Activated CD8-positive, alpha-beta T cell treated with anti-CD3 and anti-CD28 coated beads, Interleukin-2, amount 10 ng/mL, durations not matched to agents 7 days and 5 days (primary cell): ENCODE measurements around the gene SRP14. TPM values are rescaled to one million over a fixed set of nuclear protein-coding genes. Genes with fewer than 3 reads are reported as not detected.
A peak's percentile ranks its signal among the peaks of the same experiment; 100 is the strongest.

Experiments
- ATAC-seq: fragments of 150-1000 bp; cut with Tn5 transposase; one replicate; pipeline ENCODE4 v1.10.0; 2021; ENCODE audit warnings: moderate library complexity
- CTCF ChIA-PET: fragments of 350-600 bp; sonication (Branson Sonifier 250); formaldehyde crosslinking; loops from one replicate; lab custom pipeline; 2021; ENCODE audit warnings: antibody characterized with exemption; lab: Charles Lee
- POLR2A ChIA-PET: fragments of 350-600 bp; sonication (Branson Sonifier 250); formaldehyde crosslinking; loops from one replicate; lab custom pipeline; 2021; ENCODE audit warnings: antibody characterized with exemption; lab: Charles Lee
- DNase-seq: peaks from one replicate; pipeline ENCODE4 v3.0.0-alpha.2; 2020
- H3K27ac Mint-ChIP-seq: one replicate; pipeline ENCODE4 v1.8.0; 2021; ENCODE audit warnings: mild to moderate bottlenecking, mixed read lengths
- H3K27me3 Mint-ChIP-seq: one replicate; pipeline ENCODE4 v1.8.0; 2021; ENCODE audit warnings: low read depth, mixed read lengths
- H3K36me3 Mint-ChIP-seq: one replicate; pipeline ENCODE4 v1.8.0; 2021; ENCODE audit warnings: low read depth, mixed read lengths
- H3K4me1 Mint-ChIP-seq: one replicate; pipeline ENCODE4 v1.8.0; 2021; ENCODE audit warnings: low read depth, mixed read lengths
- H3K4me3 Mint-ChIP-seq: one replicate; pipeline ENCODE4 v1.8.0; 2021; ENCODE audit warnings: mild to moderate bottlenecking, mixed read lengths
- H3K9me3 Mint-ChIP-seq: one replicate; pipeline ENCODE4 v1.8.0; 2022; ENCODE audit warnings: mixed read lengths; ENCODE audit not compliant: insufficient read depth
- total RNA-seq, 2 experiments: library from RNA; stranded (reverse); gene quantifications; one replicate each; pipeline ENCODE4 v1.2.3, GENCODE V29; 2021

SRP14 gene
- total RNA-seq, 2 experiments from 2014 or later: 178 to 182 TPM

GRCh38 chr15:40048211-40048792, 9.3 kb upstream of the SRP14 start:
- ChIA-PET POLR2A (interaction anchor here (0.7 to 2.9 kb wide), 8 partner anchors 8 to 113 kb away, joined by 3 to 24 read pairs (median 4); partner anchors contain the start of genes BMF and BUB1B), CTCF (interaction anchor here (1.1 to 8.5 kb wide), 13 partner anchors 9 to 272 kb away, joined by 3 to 366 read pairs (median 6); partner anchors contain the start of genes BMF, BUB1B and SRP14)
- H3K4me1 Mint-ChIP-seq: peaks cover 83% of the 10 kb centered on the region
- no peaks in the 10 kb centered on the region for H3K9me3 Mint-ChIP-seq
- H3K27ac Mint-ChIP-seq: peak overlapping the region; percentile 93
- DNase-seq (peak; percentile 49), ATAC-seq (no peak)
- H3K36me3 Mint-ChIP-seq: peaks cover 18% of the 10 kb centered on the region
- H3K27me3 Mint-ChIP-seq: no peaks in the 10 kb centered on the region
- peak overlapping the region; percentile 9 for H3K4me3 Mint-ChIP-seq

GRCh38 chr15:40047415-40048210, 8.6 kb upstream of the SRP14 start:
- peaks cover 76% of the 10 kb centered on the region for H3K4me1 Mint-ChIP-seq
- H3K36me3 Mint-ChIP-seq: peaks cover 18% of the 10 kb centered on the region
- ChIA-PET CTCF (interaction anchor here (0.6 to 8.5 kb wide), 19 partner anchors 9 to 273 kb away, joined by 3 to 366 read pairs (median 5); partner anchors contain the start of genes BMF, BUB1B and SRP14), POLR2A (interaction anchor here (0.7 to 2.9 kb wide), 9 partner anchors 8 to 114 kb away, joined by 3 to 24 read pairs (median 4); partner anchors contain the start of genes BMF, BUB1B and SRP14)
- H3K9me3 Mint-ChIP-seq: no peaks in the 10 kb centered on the region
- DNase-seq (peak; percentile 74), ATAC-seq (peak; percentile 61)
- H3K4me3 Mint-ChIP-seq: peak overlapping the region; percentile 12
- peak overlapping the region; percentile 93 for H3K27ac Mint-ChIP-seq
- H3K27me3 Mint-ChIP-seq: no peaks in the 10 kb centered on the region

- Mint-ChIP-seq H3K4me3 (no peak overlapping the region), H3K27me3 (no peaks in the 10 kb centered on the region), H3K27ac (no peak overlapping the region), H3K4me1 (peaks cover 69% of the 10 kb centered on the region), H3K36me3 (peaks cover 18% of the 10 kb centered on the region), H3K9me3 (no peaks in the 10 kb centered on the region)
- ATAC-seq (no peak), DNase-seq (no peak)
- CTCF ChIA-PET: interaction anchor here (0.6 to 8.5 kb wide), 16 partner anchors 8 to 274 kb away, joined by 3 to 366 read pairs (median 6); partner anchors contain the start of genes BMF, BUB1B and SRP14
- POLR2A ChIA-PET: interaction anchor here (0.7 to 2.9 kb wide), 8 partner anchors 8 to 115 kb away, joined by 3 to 24 read pairs (median 4); partner anchors contain the start of genes BMF, BUB1B and SRP14
These were observed 7.9 kb upstream of the SRP14 start for GRCh38 chr15:40046721-40047414.

- POLR2A ChIA-PET: interaction anchor here (1.0 to 1.5 kb wide), 2 partner anchors 61 to 116 kb away, joined by 4 to 9 read pairs; partner anchors contain the start of gene BUB1B
- peaks cover 72% of the 10 kb centered on the region for H3K4me1 Mint-ChIP-seq
These were observed 6.7 kb upstream of the SRP14 start for GRCh38 chr15:40045572-40046217.

GRCh38 chr15:40044717-40045571, 6.0 kb upstream of the SRP14 start:
- CTCF ChIA-PET: interaction anchor here (0.6 to 8.5 kb wide), 56 partner anchors 9 to 359 kb away, joined by 3 to 366 read pairs (median 4); partner anchors contain the start of genes BMF, BUB1B, EIF2AK4 and PAK6
- POLR2A ChIA-PET: interaction anchor here (1.5 kb wide), 1 partner anchor 62 kb away, joined by 9 read pairs; no protein-coding TSS in a partner anchor
- peak; percentile 88 for DNase-seq
- Mint-ChIP-seq H3K9me3 (no peaks in the 10 kb centered on the region), H3K27ac (peak overlapping the region; percentile 53), H3K4me1 (peaks cover 76% of the 10 kb centered on the region), H3K27me3 (no peaks in the 10 kb centered on the region), H3K36me3 (peaks cover 18% of the 10 kb centered on the region), H3K4me3 (peak overlapping the region; percentile 9)
- peak; percentile 92 for ATAC-seq

More at GRCh38 chr15:40045572-40046217, 6.7 kb upstream of the SRP14 start:
- peaks cover 20% of the 10 kb centered on the region for H3K36me3 Mint-ChIP-seq
- H3K4me3 Mint-ChIP-seq: no peak overlapping the region
- H3K9me3 Mint-ChIP-seq: no peaks in the 10 kb centered on the region
- CTCF ChIA-PET: interaction anchor here (0.6 to 8.5 kb wide), 52 partner anchors 8 to 360 kb away, joined by 3 to 366 read pairs (median 4); partner anchors contain the start of genes BMF, BUB1B, EIF2AK4 and PAK6
- no peak for DNase-seq
- peak overlapping the region; percentile 53 for H3K27ac Mint-ChIP-seq
- H3K27me3 Mint-ChIP-seq: no peaks in the 10 kb centered on the region
- ATAC-seq: peak; percentile 4

- Mint-ChIP-seq H3K36me3 (peaks cover 18% of the 10 kb centered on the region), H3K4me3 (no peak overlapping the region), H3K9me3 (no peaks in the 10 kb centered on the region), H3K27me3 (no peaks in the 10 kb centered on the region), H3K27ac (no peak overlapping the region), H3K4me1 (peaks cover 70% of the 10 kb centered on the region)
- ChIA-PET POLR2A (no interaction called here), CTCF (interaction anchor here (1.2 to 8.5 kb wide), 7 partner anchors 15 to 235 kb away, joined by 3 to 366 read pairs (median 5); partner anchors contain the start of gene BMF)
- DNase-seq (no peak), ATAC-seq (no peak)
These were observed 5.1 kb upstream of the SRP14 start for GRCh38 chr15:40043927-40044716.

GRCh38 chr15:40042791-40043320, 3.9 kb upstream of the SRP14 start:
- H3K9me3 Mint-ChIP-seq: no peaks in the 10 kb centered on the region
- H3K4me1 Mint-ChIP-seq: peaks cover 64% of the 10 kb centered on the region
- no peaks in the 10 kb centered on the region for H3K27me3 Mint-ChIP-seq
- no peak overlapping the region for H3K27ac Mint-ChIP-seq
- DNase-seq (no peak), ATAC-seq (no peak)
- no peak overlapping the region for H3K4me3 Mint-ChIP-seq
- H3K36me3 Mint-ChIP-seq: peaks cover 24% of the 10 kb centered on the region
- CTCF ChIA-PET: interaction anchor here (1.4 to 8.5 kb wide), 2 partner anchors 17 to 62 kb away, joined by 3 to 366 read pairs; partner anchors contain the start of gene BMF
- POLR2A ChIA-PET: no interaction called here

GRCh38 chr15:40040770-40041169, 1.8 kb upstream of the SRP14 start:
- Mint-ChIP-seq H3K36me3 (peaks cover 33% of the 10 kb centered on the region), H3K9me3 (no peaks in the 10 kb centered on the region), H3K27ac (no peak overlapping the region), H3K4me1 (peaks cover 62% of the 10 kb centered on the region), H3K27me3 (no peaks in the 10 kb centered on the region), H3K4me3 (peak overlapping the region; percentile 97)
- DNase-seq: no peak
- no peak for ATAC-seq
- CTCF ChIA-PET: interaction anchor here (1.0 to 3.4 kb wide), 10 partner anchors 10 to 285 kb away, joined by 3 to 27 read pairs (median 6); no protein-coding TSS in a partner anchor
- POLR2A ChIA-PET: interaction anchor here (0.6 to 3.1 kb wide), 4 partner anchors 8 to 1588 kb away, joined by 3 to 12 read pairs (median 4); partner anchors contain the start of gene BUB1B

- ATAC-seq (no peak), DNase-seq (no peak)
- Mint-ChIP-seq H3K36me3 (peaks cover 37% of the 10 kb centered on the region), H3K4me3 (peak overlapping the region; percentile 97), H3K4me1 (peaks cover 59% of the 10 kb centered on the region), H3K9me3 (no peaks in the 10 kb centered on the region), H3K27me3 (no peaks in the 10 kb centered on the region), H3K27ac (peak overlapping the region; percentile 82)
- POLR2A ChIA-PET: interaction anchor here (0.6 to 3.1 kb wide), 4 partner anchors 9 to 126 kb away, joined by 3 to 12 read pairs (median 4); partner anchors contain the start of gene BUB1B
- CTCF ChIA-PET: interaction anchor here (1.0 to 3.4 kb wide), 14 partner anchors 9 to 286 kb away, joined by 3 to 27 read pairs (median 5); partner anchors contain the start of genes EIF2AK4 and FSIP1
These were observed 1.3 kb upstream of the SRP14 start for GRCh38 chr15:40040293-40040635.
